ENCODE data around the gene FSTL4. TPM values are rescaled to one million over a fixed set of nuclear protein-coding genes. Genes with fewer than 3 reads are reported as not detected.

FSTL4 gene
- total and polyA plus RNA-seq, 2 donors from 2014 or later, result 0.09 to 4.0 TPM

GRCh38 chr5:133533541-133533940 is 78.8 kb downstream of the FSTL4 start:
- intact Hi-C loops (cut with DNase I), result no loop called here
- DNase-seq, result no peak
- H3K4me3 ChIP-seq (ENCODE audit: low read length in 3 of 3), result no peak overlapping the region
- H3K27me3 ChIP-seq (ENCODE audit: control insufficient read depth, insufficient read depth, low read length), result no peaks in the 10 kb centered on the region
- H3K27ac ChIP-seq (ENCODE audit: low read depth in 2 of 2, low read length in 2 of 2), result no peak overlapping the region
- no peaks in the 10 kb centered on the region for H3K36me3 ChIP-seq (ENCODE audit: control insufficient read depth in 2 of 3, insufficient read depth in 3 of 3, low read length in 3 of 3)
- no peak overlapping the region for H3K9ac ChIP-seq (ENCODE audit: low read length in 3 of 3)
- no peaks in the 10 kb centered on the region for H3K4me1 ChIP-seq (ENCODE audit: control insufficient read depth in 2 of 3, insufficient read depth in 2 of 3, low read depth in 1 of 3, low read length in 3 of 3)
- TF ChIP-seq, protein P1, sequence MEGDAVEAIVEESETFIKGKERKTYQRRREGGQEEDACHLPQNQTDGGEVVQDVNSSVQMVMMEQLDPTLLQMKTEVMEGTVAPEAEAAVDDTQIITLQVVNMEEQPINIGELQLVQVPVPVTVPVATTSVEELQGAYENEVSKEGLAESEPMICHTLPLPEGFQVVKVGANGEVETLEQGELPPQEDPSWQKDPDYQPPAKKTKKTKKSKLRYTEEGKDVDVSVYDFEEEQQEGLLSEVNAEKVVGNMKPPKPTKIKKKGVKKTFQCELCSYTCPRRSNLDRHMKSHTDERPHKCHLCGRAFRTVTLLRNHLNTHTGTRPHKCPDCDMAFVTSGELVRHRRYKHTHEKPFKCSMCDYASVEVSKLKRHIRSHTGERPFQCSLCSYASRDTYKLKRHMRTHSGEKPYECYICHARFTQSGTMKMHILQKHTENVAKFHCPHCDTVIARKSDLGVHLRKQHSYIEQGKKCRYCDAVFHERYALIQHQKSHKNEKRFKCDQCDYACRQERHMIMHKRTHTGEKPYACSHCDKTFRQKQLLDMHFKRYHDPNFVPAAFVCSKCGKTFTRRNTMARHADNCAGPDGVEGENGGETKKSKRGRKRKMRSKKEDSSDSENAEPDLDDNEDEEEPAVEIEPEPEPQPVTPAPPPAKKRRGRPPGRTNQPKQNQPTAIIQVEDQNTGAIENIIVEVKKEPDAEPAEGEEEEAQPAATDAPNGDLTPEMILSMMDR (IDR thresholded peaks at IDR 0.05; ENCODE audit: borderline replicate concordance, extremely low read depth, insufficient read depth), result no peak
- no peaks in the 10 kb centered on the region for H3K9me3 ChIP-seq (ENCODE audit: control insufficient read depth in 2 of 3, insufficient read depth in 1 of 3, low read length in 3 of 3)
- no peak for FAIRE-seq

GRCh38 chr5:133531594-133531993 is 80.7 kb downstream of the FSTL4 start:
- no peaks in the 10 kb centered on the region for H3K27me3 ChIP-seq (ENCODE audit: control insufficient read depth, insufficient read depth, low read length)
- H3K27ac ChIP-seq (ENCODE audit: low read depth in 2 of 2, low read length in 2 of 2), result no peak overlapping the region
- DNase-seq, result peak in 2 of 5 donors; percentile 22 to 30
- no peak for FAIRE-seq
- H3K4me3 ChIP-seq (ENCODE audit: low read length in 3 of 3), result no peak overlapping the region
- TF ChIP-seq, protein P1 (IDR thresholded peaks at IDR 0.05; ENCODE audit: borderline replicate concordance, extremely low read depth, insufficient read depth), result no peak
- no peak overlapping the region for H3K9ac ChIP-seq (ENCODE audit: low read length in 3 of 3)
- intact Hi-C loops (cut with DNase I), result no loop called here
- no peaks in the 10 kb centered on the region for H3K4me1 ChIP-seq (ENCODE audit: control insufficient read depth in 2 of 3, insufficient read depth in 2 of 3, low read depth in 1 of 3, low read length in 3 of 3)
- no peaks in the 10 kb centered on the region for H3K36me3 ChIP-seq (ENCODE audit: control insufficient read depth in 2 of 3, insufficient read depth in 3 of 3, low read length in 3 of 3)
- H3K9me3 ChIP-seq (ENCODE audit: control insufficient read depth in 2 of 3, insufficient read depth in 1 of 3, low read length in 3 of 3), result no peaks in the 10 kb centered on the region

GRCh38 chr5:133531178-133531577 is 81.2 kb downstream of the FSTL4 start:
- Histone ChIP-seq H3K36me3 (ENCODE audit: control insufficient read depth in 2 of 3, insufficient read depth in 3 of 3, low read length in 3 of 3) (no peaks in the 10 kb centered on the region), H3K9ac (ENCODE audit: low read length in 3 of 3) (no peak overlapping the region), H3K4me1 (ENCODE audit: control insufficient read depth in 2 of 3, insufficient read depth in 2 of 3, low read depth in 1 of 3, low read length in 3 of 3) (no peaks in the 10 kb centered on the region), H3K27me3 (ENCODE audit: control insufficient read depth, insufficient read depth, low read length) (no peaks in the 10 kb centered on the region), H3K4me3 (ENCODE audit: low read length in 3 of 3) (no peak overlapping the region), H3K9me3 (ENCODE audit: control insufficient read depth in 2 of 3, insufficient read depth in 1 of 3, low read length in 3 of 3) (no peaks in the 10 kb centered on the region), H3K27ac (ENCODE audit: low read depth in 2 of 2, low read length in 2 of 2) (no peak overlapping the region)
- TF ChIP-seq, protein P1 (IDR thresholded peaks at IDR 0.05; ENCODE audit: borderline replicate concordance, extremely low read depth, insufficient read depth), result no peak
- DNase-seq (no peak), FAIRE-seq (no peak)
- intact Hi-C loops (cut with DNase I), result no loop called here

- TF ChIP-seq, protein P1 (IDR thresholded peaks at IDR 0.05; ENCODE audit: borderline replicate concordance, extremely low read depth, insufficient read depth), result no peak
- no peak overlapping the region for H3K4me3 ChIP-seq (ENCODE audit: low read length in 3 of 3)
- intact Hi-C loops (cut with DNase I), result no loop called here
- no peaks in the 10 kb centered on the region for H3K4me1 ChIP-seq (ENCODE audit: control insufficient read depth in 2 of 3, insufficient read depth in 2 of 3, low read depth in 1 of 3, low read length in 3 of 3)
- no peaks in the 10 kb centered on the region for H3K36me3 ChIP-seq (ENCODE audit: control insufficient read depth in 2 of 3, insufficient read depth in 3 of 3, low read length in 3 of 3)
- no peaks in the 10 kb centered on the region for H3K27me3 ChIP-seq (ENCODE audit: control insufficient read depth, insufficient read depth, low read length)
- no peak overlapping the region for H3K27ac ChIP-seq (ENCODE audit: low read depth in 2 of 2, low read length in 2 of 2)
- no peak overlapping the region for H3K9ac ChIP-seq (ENCODE audit: low read length in 3 of 3)
- DNase-seq (no peak), FAIRE-seq (no peak)
- no peaks in the 10 kb centered on the region for H3K9me3 ChIP-seq (ENCODE audit: control insufficient read depth in 2 of 3, insufficient read depth in 1 of 3, low read length in 3 of 3)
Measured at GRCh38 chr5:133530270-133530669, 82.1 kb downstream of the FSTL4 start.
